Right renal cortex interstitium (tissue), 3 donors: Measurements from ENCODE around the gene DPF3. TPM values are rescaled to one million over a fixed set of nuclear protein-coding genes. Genes with fewer than 3 reads are reported as not detected.
"Not testable (repeated sequence)": the region's sequence is repeated elsewhere in the genome, so short reads cannot be mapped to it uniquely, and the experiment has no call there.

Experiments
- DNase-seq, 3 donors: peaks; one replicate each; pipeline ENCODE4 v3.0.0-alpha.2; 2013; ENCODE audit warnings: low read depth in 3 of 3, low spot score in 2 of 3
- polyA plus RNA-seq, 3 donors: library from polyadenylated mRNA; unstranded; fragments of 120-200 nt; gene quantifications; one replicate each; pipeline ENCODE4 v1.2.1, GENCODE V29; 2013; ENCODE audit not compliant: insufficient read length in 3 of 3

The DPF3 gene
- polyA plus RNA-seq, 3 donors, result 4.4 to 5.8 (median 4.7) TPM

DNA sequence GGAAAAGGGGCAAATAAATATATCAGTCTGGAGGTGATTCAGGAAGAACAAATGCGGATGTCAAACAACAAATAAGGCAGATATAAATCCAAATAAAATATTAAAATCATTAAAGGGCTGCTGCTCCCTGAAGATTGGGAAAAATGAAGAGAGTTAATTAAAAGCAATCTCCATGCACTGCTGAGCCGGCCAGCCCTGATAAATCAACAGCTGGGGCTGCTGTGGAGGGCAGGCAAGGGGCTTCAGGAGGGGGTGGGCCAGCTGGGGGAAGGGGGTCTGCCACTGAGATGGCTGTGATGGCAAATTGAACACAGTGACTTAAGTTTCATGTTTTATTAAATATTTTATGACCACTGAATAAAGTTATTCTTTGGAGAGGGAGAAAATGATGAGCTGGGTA, 12.4 kb downstream of the DPF3 start:
- no peak for DNase-seq

DNA sequence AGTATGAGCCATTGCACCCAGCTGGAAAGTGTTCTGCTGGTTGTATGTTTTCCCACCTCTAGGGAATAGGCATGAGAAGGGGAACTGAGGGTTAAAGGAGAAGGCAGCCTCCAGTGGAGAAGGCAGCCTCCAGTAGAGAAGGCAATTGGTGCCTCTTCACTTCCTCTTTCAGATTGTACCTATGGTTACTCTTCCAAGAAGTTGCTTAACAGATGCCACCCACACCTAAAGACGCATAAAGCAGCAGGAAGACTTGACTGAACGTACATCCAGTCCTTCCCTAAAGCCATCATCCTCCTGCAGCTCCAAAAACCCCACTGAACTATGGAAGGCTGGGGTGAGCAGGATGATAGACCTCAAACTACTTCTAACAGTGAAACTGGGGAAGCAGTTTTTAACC, 13.1 kb downstream of the DPF3 start:
- DNase-seq, result no peak

DNA sequence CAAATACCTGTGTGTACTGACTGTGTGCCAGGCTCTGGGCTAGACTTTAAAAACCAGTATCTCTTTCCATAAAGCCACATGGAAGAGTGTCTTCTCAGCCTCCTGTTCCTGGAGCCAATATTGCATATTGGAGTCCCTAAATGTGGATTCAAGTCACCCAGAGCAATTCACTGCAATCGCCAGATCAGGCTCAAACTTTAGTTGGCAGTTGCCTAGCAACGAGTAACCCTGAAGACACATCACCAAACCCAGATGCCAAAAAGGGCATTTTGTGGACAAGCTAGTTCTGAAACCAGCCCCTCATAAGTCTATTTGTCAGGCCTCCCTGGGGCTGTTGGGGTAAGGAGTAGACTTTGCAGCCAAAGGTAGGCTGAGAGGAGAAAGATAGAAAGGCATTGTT, 13.7 kb downstream of the DPF3 start:
- no peak for DNase-seq

DNA sequence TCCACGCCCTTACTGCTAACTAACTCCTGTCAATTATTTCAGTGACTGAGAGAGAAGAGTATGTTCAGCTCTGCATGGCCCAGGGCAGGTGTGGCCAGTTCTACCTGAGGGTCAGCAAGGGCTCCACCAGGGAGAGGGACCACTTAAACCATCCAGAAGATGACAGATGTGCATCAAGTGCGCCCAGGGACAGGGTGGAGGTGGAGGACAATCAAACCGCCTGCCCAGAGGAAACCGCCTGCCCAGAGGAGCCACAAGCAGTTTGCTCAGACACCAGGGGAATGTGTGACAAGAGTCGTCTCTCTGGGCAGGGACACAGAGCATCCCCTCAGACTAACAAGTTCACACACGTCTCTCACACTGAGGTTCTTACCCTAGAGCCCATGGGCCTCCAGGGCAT, 14.5 kb downstream of the DPF3 start:
- DNase-seq, result no peak

DNA sequence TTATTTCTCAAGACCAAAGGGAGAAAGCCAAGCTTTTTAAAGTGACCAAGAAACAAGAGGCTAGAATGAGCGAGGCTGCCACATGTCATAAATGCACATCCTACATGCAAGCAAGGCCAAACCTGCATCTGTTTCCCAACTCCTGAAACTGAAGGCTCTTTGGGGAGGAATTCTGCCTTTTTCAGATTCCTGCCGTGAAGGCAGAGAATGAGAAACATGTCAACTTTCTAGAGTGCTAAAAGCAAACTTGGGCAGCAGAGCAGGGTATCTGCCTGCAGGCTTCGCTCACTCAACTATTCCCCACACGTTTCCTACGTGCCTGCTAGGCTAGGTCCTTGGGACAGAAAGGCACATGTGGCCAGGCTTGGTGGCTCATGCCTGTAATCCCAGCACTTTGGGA, 15.2 kb downstream of the DPF3 start:
- no peak for DNase-seq

DNA sequence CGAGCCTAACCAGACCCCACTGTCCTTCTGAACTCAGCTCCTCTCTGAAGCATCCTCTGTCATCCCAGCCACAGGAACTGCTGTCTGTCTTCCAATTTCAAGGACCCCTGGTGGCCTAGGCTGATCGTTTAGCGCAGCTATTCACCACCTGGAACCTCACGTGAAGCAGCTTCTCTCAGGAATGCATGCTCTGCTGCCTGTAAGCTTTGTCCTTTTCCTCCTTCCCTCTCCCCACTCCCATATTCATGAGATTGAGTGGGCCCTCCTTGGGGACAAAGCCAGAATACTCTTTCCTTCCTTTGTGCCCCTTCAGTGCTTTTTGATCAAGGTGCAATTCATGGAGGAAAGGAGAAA, 17.2 kb downstream of the DPF3 start:
- no peak for DNase-seq

DNA sequence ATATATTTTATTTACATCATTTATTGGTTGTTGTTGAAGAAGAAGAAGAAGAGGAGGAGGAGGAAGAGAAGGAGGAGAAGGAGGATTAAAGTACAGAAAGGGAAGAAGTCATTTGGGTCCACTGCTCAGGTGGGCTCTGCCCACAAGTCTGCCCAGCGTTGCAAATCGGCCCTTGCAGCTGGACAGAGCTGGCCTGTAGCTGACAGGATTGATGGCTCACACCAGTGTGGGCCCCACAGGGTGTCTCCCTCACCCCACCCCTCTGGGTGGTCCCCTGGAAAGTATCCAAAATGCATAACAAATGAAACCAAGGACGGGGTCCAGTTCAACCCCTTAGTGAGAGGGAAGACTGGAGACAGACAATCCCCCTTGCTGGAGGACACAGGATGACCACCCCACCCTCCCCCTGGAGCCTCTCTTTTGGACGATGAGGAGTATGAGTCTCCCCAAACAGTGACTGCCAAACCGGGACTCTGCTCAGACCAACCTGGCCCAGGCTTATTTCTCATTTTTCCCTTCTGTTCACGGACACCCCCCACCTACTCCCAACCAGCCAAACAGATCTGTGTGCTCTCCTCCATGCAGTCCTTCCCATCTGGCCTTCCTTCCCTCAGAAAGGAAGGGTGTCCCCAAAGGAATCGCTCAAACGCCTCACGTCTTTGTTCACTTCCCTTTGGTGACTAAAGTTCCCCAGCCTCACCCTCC, 17.7 kb downstream of the DPF3 start:
- no peak for DNase-seq

DNA sequence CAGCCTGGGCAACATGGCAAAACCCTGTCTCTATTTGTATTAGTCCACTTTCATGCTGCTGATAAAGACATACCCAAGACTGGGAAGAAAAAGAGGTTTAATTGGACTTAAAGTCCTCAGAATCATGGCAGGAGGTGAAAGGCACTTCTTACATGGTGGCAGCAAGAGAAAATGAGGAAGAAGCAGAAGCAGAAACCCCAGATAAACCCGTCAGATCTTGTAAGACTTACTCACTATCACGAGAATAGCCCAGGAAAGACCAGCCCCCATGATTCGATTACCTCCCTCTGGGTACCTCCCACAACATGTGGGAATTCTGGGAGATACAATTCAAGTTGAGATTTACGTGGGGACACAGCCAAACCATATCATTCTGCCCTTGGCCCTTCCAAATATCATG, 23.0 kb downstream of the DPF3 start:
- DNase-seq, result not testable (repeated sequence)

DNA sequence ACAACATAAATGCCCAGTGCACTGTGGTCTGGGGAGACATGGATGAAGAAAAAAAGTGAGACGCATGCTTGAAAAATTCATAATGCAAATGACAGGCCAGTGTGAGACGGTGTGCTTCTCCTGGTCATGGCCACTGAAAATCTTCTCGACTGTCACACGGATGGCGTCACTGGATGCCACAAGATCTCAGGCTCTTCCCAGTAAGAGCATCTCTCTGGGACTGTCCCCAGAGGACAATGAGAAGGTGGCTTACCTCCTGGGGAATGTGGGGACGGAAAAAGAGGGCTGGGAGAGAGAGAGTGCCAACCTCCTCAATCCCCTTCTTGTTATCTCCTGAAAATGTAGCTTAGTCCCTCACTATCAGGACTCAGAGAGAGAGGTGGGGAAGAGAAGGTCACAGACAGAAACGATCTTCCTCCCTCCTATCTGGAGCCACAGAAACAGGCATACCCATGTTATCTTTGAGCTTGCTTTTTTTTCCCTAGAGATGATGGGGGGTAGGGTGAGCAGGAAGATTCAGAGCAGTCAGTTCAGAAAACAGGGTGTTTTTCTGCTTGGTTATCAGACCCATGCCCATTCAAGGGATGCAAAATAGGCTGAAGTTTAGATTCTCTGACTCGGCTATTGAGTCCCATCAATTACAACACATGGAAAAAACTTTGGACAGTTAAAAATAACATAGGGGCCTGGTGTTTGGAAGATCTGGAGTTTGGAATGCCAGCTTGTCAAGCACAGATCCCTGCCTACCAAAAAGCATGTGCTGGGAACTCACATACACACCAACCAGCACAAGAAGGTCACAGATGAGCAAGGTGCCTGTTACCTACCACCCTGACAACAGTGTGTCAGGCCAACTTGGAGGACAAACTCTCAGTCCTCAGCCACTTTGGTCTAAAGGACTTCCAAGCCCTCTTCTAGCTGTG, 24.2 kb downstream of the DPF3 start:
- DNase-seq, result no peak

DNA sequence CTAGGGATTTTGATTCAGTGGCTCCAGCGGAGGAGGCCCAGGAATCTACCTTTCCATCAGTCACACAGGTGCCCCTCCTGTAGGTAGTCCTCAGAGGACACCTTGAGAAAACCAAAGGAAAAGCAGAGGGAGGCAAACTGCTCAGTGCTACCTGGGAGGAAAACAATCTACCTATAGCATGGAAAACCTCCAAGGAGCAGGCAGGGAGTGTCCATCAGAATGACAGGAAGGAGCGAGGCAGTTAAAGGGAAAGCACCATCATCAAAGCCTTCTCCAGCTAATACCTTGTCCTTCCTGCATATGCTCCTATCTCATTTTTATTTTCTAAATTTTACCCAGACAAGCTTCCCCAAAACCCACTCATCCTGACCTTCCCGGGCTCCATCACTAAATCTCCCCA, 25.4 kb downstream of the DPF3 start:
- no peak for DNase-seq

DNA sequence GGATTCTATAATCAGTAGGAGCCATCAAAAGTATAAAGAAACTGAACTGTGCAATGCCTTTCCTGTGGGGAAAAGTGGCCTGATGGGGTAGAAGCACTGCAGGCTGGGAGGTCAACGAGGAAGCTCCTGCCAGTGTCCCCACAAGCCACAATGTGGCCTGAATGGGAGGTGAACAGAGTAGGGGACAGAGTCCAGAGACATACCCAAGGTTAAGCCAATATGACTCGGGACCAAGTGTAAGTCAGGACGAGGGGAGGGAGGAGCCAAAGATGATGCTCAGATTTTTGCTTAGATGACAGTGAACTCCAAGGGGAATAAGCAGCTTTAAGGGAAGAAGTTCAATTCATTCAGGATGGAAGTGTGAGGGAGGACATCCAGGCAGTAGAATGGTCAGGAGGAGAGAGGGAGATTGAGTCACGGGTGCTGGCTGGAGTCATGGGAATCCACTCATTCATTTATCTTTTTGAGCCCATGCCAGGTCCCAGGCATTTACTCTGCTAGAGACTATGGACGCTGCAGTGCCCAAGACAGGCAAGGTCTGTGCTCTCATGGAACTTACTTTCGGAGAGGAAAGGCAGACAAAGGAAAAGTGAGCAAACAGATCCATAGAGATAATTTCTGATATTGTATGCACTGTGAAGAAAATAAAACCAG, 29.1 kb downstream of the DPF3 start:
- DNase-seq, result no peak

DNA sequence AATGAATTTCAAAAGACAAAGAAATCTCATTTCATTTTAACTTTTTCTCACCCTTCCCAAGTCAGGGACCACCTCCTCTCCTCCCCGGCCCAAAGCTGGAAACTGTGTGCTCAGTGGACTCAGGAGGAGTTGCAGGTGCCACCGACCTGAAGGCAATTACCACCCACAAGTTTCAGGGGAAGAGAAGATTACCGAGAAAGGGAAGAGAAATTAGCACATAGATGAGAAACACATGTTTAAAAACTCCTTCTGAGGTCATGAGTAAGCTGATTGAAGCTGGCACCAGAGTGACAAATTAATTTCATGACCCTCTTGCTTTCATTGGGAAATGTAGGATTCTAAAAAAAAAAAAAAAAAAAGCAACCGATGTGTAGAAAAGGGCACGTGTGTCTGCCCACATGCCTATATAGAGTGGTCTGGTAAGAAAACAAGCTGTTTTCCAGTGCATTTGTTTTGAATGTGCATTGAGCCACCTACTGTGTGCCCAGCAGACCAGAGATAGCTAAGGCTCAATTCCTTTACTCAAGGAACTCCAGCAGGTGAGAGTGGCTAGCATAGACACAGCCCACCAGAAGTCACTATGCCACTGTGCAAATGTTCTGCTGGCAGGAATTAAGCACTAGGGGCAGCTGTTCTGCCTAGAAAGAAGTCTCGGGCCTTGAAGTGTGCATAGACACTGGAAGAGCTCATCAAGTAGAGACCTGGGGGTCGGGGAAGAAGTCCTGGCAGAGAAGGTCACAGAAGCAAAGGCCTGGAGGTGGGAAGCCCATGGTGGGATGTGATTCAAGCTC, 30.5 kb downstream of the DPF3 start:
- DNase-seq, result no peak

DNA sequence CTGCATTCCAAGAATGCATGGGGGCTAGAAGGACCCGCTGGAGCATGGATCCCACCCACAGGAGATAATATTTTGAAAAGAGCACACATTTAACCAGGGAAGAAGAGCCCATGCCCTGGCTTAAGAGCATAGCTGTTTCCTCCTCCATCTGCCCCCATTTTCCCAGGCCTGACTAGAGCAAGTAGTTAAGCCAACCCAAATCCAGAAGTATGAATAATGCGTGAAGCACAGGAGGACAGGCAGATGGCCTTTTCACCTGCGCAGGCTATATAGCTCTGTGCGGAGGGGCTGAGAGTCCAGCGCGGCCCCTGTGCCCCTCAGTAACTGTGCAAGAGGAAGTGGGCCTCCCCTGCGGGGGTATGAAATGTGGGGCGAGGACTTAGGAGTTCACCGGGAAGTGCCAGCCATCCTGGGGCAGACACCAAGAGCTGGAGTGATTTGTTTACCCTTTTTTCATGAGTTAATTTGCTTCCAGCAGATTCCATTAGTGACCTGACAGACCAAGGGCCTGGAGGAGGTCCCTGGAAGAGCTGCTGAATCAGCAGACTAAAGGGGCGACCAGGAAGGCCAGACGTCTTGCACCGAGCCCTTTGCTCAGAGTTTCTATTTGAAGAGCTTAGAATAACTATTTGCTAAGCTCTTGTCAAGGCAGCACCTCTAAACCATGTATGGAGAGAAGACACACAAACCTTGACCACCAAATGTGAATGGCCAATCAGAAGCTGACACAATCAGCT, 37.2 kb downstream of the DPF3 start:
- DNase-seq, result no peak

DNA sequence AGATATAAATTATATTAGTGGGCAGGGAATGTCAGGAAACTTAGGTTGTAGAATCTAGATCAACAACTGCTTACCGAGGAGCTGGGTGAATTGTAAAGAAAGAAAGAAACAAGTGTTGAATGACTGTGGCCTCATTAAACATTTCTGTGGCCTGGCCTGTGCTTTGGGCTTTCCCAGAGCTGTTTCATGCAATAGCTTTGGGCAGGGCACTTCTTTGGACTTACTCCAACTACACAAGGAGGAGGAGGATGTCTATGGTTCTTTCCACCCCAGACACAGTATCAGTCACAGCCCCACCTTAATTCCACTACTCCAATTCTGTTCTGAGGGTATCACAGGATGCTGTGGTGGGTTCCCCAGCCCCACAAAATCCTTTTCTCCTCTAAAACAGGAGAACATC, 38.0 kb downstream of the DPF3 start:
- no peak for DNase-seq

DNA sequence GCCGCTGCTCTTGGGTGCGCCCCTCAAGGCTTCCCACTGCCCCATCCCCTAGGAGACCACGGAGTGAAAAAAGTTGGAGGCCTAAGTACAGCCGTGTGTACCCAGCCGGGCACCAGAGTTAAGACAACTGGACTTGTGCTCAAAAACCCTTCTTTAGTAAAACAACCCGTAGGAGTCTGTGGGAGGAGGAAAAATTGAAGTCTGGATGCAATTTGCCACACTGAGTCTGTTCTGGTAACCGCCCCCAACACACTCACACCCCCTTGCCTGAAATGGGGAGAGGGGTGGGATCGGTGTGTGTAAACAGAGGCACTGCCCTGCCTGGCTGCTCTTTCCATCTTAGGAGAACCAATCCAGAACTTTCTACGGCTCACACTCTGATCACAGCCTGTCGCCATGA, 41.7 kb downstream of the DPF3 start:
- no peak for DNase-seq

DNA sequence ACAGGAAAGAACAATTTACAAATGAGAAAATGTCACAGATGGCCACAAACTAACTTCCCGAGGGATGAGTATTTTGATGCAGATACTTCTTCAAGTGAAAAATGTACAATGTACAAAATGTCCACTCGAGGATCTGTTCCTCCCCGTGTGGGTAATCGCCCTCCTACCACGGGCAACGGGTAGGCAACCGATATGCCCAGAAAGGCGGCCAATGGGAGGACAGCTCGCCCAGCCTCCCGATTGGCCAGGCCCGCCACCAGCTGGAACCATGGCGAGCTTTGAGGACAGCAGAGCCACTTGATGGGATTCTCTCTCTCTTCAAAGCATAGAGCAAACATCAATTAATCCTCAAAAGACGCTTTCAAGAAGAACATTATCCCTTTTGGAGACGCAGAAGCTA, 42.3 kb downstream of the DPF3 start:
- no peak for DNase-seq

DNA sequence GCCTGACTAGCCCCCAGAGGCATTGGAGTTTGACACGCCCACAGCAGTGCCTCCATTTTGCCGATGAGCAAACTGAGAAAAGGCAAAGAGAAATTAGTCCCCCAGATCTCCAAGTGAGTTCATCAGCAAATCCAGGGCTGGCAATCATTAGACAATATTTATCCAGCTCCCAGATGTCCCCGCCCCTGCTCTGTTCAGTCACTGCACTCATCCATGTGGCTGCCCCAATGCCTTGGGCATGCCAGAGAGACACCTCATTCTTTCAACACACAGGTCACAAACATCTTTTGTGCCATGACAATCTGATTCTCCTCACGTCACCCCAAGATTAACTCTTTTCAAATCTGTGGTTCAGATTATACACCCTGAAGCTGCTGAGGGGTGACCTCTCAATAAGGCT, 43.5 kb downstream of the DPF3 start:
- no peak for DNase-seq

DNA sequence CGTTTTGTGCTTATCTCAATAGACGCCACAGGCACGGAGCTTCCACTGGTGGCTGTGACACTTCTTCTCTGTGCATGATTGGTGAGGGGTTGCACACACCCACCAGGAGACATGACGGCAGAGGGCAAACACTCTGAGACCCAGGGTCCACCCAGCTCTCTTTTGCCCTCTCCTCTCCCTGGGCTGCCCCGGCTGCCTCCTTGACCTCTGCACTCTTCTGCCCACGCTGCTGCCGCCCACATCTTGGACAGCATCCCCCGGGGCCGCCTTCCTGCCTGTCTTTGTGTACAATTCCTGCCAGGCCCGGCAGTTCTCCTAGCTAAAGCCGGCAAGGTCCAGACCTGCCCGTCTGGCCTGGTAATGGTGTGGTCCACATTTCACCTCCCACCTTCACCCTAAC, 44.7 kb downstream of the DPF3 start:
- no peak for DNase-seq

DNA sequence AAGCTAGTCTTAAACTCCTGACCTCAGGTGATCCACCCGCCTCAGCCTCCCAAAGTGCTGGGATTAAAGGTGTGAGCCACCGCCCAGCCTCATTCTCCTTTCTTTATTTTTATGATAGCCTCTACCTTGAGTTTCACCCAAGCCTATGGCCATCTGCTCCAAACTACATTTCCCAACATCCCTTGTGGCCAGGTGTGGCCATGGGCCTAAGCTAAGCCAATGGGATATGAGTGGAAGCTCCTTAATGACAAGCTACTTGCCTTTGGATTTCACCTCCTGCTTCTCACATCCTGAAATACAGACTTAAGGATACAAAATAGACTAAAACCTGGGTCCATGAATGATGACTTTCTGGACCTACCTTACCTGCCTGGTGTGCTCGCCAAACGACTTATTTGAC, 46.2 kb downstream of the DPF3 start:
- no peak for DNase-seq

DNA sequence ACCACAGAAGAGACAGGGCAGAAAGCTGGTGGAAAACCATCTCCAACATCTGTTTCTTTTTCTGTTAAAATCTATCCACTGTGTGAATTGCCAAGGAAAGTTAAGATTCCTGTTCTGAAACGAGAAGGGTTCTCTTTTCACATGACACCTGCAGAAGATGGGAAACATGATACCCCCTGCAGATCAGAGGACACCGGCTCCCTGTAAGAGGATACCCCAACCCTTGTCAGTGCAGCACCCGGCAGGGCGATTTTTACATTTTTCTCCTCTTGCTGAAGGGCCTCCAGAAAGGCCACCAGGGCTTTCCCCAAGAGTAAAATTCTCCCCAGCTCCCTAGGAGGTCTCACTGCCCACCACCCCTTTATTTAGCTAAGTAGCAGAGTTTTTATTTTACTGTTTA, 48.2 kb downstream of the DPF3 start:
- no peak for DNase-seq
